Measurements from ENCODE around the gene SHQ1. TPM values are rescaled to one million over a fixed set of nuclear protein-coding genes. Genes with fewer than 3 reads are reported as not detected.

SHQ1 gene
- total and polyA plus RNA-seq, 2 experiments from 2014 or later = 18.3 to 28.7 TPM

GRCh38 chr3:72839057-72839456 lies 9.2 kb downstream of the SHQ1 start:
- Mint-ChIP-seq H3K27ac (no peak overlapping the region), H3K27me3 (ENCODE audit: insufficient read depth, low read depth, poor library complexity) (no peaks in the 10 kb centered on the region), H3K4me1 (no peaks in the 10 kb centered on the region), H3K9me3 (peaks cover 9% of the 10 kb centered on the region; the same call in 2 of the 3 replicates), H3K36me3 (ENCODE audit: low read depth) (peaks cover 42% of the 10 kb centered on the region), H3K4me3 (no peak overlapping the region)
- no peaks in the 10 kb centered on the region for H4K20me1 ChIP-seq (replicated peaks; ENCODE audit: insufficient read depth)
- DNase-seq (ENCODE audit: low spot score) = no peak
- H3K36me3 ChIP-seq (ENCODE audit: insufficient read depth) = no peaks in the 10 kb centered on the region; the same call in 1 of the 2 replicates
- no peaks in the 10 kb centered on the region for H3K27me3 ChIP-seq (ENCODE audit: insufficient read depth)
- TF ChIP-seq POLR2AphosphoS5 (IDR thresholded peaks at IDR 0.05; ENCODE audit: low read depth) (no peak), ETS1 (IDR thresholded peaks at IDR 0.05) (no peak)
- H3K27ac ChIP-seq (ENCODE audit: low read depth) = no peak overlapping the region
- no peak overlapping the region for H2AFZ ChIP-seq
- H3K4me3 ChIP-seq = no peak overlapping the region
- H3F3A ChIP-seq (replicated peaks; ENCODE audit: low read depth) = no peaks in the 10 kb centered on the region
- H3K9me2 ChIP-seq (ENCODE audit: insufficient read depth) = no peaks in the 10 kb centered on the region
- H3K79me2 ChIP-seq (replicated peaks; ENCODE audit: insufficient read depth) = peaks cover 4% of the 10 kb centered on the region; the same call in 1 of the 2 replicates
- no peak for ATAC-seq
- no peak overlapping the region for H3K4me2 ChIP-seq
- no peaks in the 10 kb centered on the region for H3K4me1 ChIP-seq (ENCODE audit: insufficient read depth)

GRCh38 chr3:72836923-72837322 lies 11.3 kb downstream of the SHQ1 start:
- Histone ChIP-seq H3K4me3 (no peak overlapping the region), H3K9me2 (ENCODE audit: insufficient read depth) (no peaks in the 10 kb centered on the region), H3K27ac (ENCODE audit: low read depth) (no peak overlapping the region), H3K36me3 (ENCODE audit: insufficient read depth) (no peaks in the 10 kb centered on the region; the same call in 1 of the 2 replicates), H3K4me2 (no peak overlapping the region), H2AFZ (no peak overlapping the region), H3K27me3 (ENCODE audit: insufficient read depth) (no peaks in the 10 kb centered on the region), H3F3A (replicated peaks; ENCODE audit: low read depth) (no peaks in the 10 kb centered on the region), H3K4me1 (ENCODE audit: insufficient read depth) (no peaks in the 10 kb centered on the region), H3K79me2 (replicated peaks; ENCODE audit: insufficient read depth) (no peaks in the 10 kb centered on the region), H4K20me1 (replicated peaks; ENCODE audit: insufficient read depth) (no peaks in the 10 kb centered on the region)
- Mint-ChIP-seq H3K27ac (no peak overlapping the region), H3K36me3 (ENCODE audit: low read depth) (peaks cover 29% of the 10 kb centered on the region), H3K9me3 (peaks cover 7% of the 10 kb centered on the region; the same call in 2 of the 3 replicates), H3K4me3 (no peak overlapping the region), H3K27me3 (ENCODE audit: insufficient read depth, low read depth, poor library complexity) (no peaks in the 10 kb centered on the region), H3K4me1 (no peaks in the 10 kb centered on the region)
- TF ChIP-seq REST (IDR thresholded peaks at IDR 0.05; ENCODE audit: unreplicated experiment) = no peak
- no peak for TF ChIP-seq STAT1 (IDR thresholded peaks at IDR 0.05; ENCODE audit: unreplicated experiment)
- no peak for TF ChIP-seq CREB1 (CRISPR knock-in tag; IDR thresholded peaks at IDR 0.05; ENCODE audit: low read depth)
- no peak for TF ChIP-seq ZNF331 (CRISPR knock-in tag; IDR thresholded peaks at IDR 0.05; ENCODE audit: low read depth)
- TF ChIP-seq, protein P1, sequence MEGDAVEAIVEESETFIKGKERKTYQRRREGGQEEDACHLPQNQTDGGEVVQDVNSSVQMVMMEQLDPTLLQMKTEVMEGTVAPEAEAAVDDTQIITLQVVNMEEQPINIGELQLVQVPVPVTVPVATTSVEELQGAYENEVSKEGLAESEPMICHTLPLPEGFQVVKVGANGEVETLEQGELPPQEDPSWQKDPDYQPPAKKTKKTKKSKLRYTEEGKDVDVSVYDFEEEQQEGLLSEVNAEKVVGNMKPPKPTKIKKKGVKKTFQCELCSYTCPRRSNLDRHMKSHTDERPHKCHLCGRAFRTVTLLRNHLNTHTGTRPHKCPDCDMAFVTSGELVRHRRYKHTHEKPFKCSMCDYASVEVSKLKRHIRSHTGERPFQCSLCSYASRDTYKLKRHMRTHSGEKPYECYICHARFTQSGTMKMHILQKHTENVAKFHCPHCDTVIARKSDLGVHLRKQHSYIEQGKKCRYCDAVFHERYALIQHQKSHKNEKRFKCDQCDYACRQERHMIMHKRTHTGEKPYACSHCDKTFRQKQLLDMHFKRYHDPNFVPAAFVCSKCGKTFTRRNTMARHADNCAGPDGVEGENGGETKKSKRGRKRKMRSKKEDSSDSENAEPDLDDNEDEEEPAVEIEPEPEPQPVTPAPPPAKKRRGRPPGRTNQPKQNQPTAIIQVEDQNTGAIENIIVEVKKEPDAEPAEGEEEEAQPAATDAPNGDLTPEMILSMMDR (conservative IDR thresholded peaks at IDR 0.05; ENCODE audit: low read depth in 2 of 2) = no peak
- TF ChIP-seq EZH2 (IDR thresholded peaks at IDR 0.05; ENCODE audit: low read depth, unreplicated experiment) = no peak
- DNase-seq (ENCODE audit: low spot score) = no peak
- ATAC-seq = no peak
